D721Med (cell line): ENCODE data around the gene NEU1.
"Not testable (repeated sequence)": the region's sequence is repeated elsewhere in the genome, so short reads cannot be mapped to it uniquely, and the experiment has no call there.

ENCODE experiments used
- DNase-seq: peaks from one replicate; pipeline ENCODE4 v3.0.0; 2011; ENCODE audit warnings: low spot score; ENCODE audit not compliant: insufficient read length
- FAIRE-seq: peaks from 2 replicates; lab custom pipeline; 2011; peaks lifted over from hg19 to GRCh38; lab: Jason Lieb, UNC
- TF ChIP-seq, protein P1 (sequence below): IDR thresholded peaks from 2 replicates; pipeline ENCODE4 v1.5.1; 2012; ENCODE audit warnings: mild to moderate bottlenecking, control low read depth; ENCODE audit not compliant: insufficient read depth; ENCODE audit errors: missing control alignments

Gene NEU1

GRCh38 chr6:31861150-31861549, 1.5 kb downstream of the NEU1 start:
- TF ChIP-seq, protein P1, sequence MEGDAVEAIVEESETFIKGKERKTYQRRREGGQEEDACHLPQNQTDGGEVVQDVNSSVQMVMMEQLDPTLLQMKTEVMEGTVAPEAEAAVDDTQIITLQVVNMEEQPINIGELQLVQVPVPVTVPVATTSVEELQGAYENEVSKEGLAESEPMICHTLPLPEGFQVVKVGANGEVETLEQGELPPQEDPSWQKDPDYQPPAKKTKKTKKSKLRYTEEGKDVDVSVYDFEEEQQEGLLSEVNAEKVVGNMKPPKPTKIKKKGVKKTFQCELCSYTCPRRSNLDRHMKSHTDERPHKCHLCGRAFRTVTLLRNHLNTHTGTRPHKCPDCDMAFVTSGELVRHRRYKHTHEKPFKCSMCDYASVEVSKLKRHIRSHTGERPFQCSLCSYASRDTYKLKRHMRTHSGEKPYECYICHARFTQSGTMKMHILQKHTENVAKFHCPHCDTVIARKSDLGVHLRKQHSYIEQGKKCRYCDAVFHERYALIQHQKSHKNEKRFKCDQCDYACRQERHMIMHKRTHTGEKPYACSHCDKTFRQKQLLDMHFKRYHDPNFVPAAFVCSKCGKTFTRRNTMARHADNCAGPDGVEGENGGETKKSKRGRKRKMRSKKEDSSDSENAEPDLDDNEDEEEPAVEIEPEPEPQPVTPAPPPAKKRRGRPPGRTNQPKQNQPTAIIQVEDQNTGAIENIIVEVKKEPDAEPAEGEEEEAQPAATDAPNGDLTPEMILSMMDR = no peak
- FAIRE-seq (no peak), DNase-seq (no peak)

DNA sequence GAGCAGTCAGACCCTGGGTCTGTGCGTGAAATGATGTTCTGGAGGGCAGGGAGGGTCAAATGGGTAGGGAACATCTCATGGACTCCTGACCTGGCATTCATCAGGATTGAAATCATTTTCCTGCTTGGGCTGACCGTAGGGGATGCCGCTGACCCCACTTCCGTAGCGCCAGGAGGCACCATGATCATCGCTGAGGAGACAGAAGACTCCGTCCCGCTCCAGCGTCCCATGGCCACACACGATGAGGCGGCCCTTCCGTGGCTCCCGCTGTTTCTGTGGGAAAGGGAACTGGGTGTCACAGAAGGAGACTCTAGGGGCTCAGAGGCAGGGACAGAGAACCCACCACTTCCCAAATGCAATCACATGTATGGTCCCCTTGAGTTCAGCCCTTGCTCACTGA, 2.3 kb downstream of the NEU1 start:
- DNase-seq (no peak), FAIRE-seq (no peak)
- TF ChIP-seq, protein P1 = no peak

DNA sequence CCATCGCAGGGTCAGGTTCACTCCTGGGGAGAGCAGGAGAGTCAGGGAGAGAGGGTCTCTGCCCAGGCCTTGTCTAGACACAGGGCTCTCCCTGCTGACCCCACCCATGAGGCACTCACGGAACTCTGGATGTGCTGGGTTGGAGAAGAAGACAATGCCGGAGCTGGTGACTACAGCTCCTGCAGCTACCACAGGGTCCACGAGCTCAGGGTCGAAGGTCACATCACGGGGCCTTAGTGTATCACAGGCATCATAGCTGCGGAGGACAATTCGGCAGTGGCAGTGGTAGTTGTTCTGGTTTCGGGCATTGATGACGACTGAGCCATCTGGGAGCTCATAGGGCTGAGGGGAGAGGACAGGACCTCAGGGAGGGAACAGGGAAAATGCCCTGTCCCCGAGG, 2.7 kb downstream of the NEU1 start:
- TF ChIP-seq, protein P1 = no peak
- no peak for FAIRE-seq
- no peak for DNase-seq

DNA sequence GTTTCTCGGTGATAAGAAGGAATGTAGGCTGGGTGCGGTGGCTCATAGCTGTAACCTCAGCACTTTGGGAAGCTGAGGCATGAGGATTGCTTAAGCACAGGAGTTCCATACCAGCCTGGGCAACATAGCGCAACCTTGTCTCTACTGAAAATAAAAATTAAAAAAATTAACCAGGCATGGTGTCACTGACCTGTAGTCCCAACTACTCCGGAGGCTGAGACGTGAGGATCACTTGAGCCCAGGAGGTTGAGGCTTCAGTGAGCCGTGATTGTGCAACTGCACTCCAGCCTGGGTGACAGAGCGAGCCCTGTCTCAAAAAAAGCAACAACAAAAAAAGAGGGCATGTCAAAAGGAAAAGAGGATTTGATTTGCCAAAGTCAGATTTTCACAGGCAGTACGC, 3.9 kb downstream of the NEU1 start:
- DNase-seq (no peak), FAIRE-seq (no peak)
- TF ChIP-seq, protein P1 = no peak

DNA sequence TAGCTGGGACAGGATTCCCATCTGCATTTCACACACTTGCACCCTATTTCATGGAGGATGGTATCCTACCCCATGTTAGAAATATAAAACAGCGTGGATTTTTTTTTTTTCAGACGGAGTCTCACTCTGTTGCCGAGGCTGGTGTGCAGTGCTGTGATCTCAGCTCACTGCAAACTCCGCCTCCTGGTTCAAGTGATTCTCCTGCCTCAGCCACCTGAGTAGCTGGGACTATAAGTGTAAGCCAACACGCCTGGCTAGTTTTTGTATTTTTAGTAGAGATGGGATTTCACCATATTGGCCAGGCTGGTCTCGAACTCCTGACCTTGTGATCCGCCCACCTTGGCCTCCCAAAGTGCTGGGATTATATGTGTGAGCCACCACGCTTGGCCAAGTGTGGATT, 4.8 kb downstream of the NEU1 start:
- not testable (repeated sequence) for DNase-seq, FAIRE-seq

DNA sequence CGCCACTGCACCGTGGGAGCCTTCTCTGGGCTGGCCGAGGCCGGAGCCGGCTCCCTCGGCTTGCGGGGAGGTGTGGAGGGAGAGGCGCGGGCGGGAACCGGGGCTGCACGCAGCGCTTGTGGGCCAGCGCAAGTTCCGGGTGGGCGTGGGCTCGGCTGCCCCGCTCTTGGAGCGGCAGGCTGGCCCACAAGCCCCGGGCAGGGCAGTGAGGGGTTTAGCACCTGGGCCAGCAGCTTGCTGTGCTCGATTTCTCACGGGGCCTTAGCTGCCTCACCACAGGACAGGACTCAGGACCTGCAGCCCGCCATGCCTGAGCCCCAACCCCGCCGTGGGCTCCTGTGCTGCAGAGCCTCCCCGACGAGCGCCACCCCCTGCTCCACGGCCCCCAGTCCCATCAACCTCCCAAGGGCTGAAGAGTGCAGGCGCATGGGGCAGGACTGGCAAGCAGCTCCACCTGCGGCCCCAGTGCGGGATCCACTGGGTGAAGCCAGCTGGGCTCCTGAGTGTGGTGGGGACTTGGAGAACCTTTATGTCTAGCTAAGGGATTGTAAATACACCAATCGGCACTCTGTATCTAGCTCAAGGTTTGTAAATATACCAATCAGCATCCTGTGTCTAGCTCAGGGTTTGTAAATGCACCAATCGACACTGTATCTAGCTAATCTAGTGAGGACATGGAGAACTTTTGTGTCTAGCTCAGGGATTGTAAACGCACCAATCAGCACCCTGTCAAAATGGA, 10.5 kb downstream of the NEU1 start:
- FAIRE-seq, DNase-seq: not testable (repeated sequence)

DNA sequence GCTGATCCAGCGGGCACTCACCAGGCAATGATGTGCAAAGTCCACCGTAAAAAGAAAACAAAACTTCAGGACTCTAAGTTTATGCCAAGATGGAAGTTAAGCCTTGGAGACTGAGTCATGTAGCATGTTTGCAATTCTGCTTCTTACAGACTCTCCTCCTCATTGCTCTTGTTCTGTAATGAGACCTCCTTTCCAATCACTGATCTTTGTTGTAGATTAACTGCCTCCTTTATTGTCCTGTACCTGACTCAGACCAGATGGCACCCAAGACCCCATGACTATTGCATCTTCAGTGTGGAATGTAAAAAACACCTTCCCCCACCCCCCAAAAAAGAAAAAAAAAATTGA, 11.2 kb downstream of the NEU1 start:
- TF ChIP-seq, protein P1 = no peak
- DNase-seq (no peak), FAIRE-seq (no peak)

GRCh38 chr6:31850765-31851484, 11.7 kb downstream of the NEU1 start:
- no peak for FAIRE-seq
- TF ChIP-seq, protein P1 = no peak

More at GRCh38 chr6:31850765-31851484, 11.7 kb downstream of the NEU1 start:
- no peak for DNase-seq
